ENCODE data around the gene TMEM115.

DNA sequence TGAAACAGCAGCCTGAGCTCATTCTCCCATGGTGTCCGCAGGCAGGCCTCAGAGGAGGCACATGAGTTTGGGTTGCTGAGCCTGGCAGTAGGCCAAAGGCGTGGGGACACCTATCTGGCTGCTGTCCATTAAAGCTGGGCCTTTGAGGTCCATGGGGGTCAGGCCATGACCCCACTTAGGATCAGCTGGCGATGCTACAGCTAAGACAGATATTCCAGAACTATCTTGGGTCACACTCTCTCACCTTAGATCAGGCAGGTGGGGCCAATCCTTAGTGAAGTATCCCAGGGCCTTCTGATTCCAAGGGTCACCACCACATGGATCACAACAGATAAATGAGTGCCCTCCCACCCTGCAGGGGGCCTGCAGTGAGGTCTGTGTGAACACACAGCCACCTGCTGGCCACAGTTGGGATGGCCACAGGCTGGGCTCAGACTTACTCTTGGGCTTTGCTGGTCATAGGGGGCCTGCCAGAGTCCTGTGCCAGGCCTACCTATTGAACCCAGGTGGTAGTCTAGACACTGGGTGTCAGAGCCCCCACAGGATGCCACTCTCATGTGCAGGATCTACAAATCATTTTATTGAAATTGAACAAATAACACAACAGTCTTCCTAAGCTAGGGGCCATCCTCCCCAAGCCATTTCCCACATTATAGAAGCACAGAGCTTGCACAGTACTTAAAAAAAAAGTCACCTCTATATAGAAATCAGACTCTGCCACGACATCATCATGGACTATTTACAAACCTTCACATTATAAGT is 34.8 kb downstream of the TMEM115 start:
- TF ChIP-seq SIN3A (IDR thresholded peaks at IDR 0.05; ENCODE audit: borderline replicate concordance, low read depth, low read length): no peak
- TF ChIP-seq, protein P1, sequence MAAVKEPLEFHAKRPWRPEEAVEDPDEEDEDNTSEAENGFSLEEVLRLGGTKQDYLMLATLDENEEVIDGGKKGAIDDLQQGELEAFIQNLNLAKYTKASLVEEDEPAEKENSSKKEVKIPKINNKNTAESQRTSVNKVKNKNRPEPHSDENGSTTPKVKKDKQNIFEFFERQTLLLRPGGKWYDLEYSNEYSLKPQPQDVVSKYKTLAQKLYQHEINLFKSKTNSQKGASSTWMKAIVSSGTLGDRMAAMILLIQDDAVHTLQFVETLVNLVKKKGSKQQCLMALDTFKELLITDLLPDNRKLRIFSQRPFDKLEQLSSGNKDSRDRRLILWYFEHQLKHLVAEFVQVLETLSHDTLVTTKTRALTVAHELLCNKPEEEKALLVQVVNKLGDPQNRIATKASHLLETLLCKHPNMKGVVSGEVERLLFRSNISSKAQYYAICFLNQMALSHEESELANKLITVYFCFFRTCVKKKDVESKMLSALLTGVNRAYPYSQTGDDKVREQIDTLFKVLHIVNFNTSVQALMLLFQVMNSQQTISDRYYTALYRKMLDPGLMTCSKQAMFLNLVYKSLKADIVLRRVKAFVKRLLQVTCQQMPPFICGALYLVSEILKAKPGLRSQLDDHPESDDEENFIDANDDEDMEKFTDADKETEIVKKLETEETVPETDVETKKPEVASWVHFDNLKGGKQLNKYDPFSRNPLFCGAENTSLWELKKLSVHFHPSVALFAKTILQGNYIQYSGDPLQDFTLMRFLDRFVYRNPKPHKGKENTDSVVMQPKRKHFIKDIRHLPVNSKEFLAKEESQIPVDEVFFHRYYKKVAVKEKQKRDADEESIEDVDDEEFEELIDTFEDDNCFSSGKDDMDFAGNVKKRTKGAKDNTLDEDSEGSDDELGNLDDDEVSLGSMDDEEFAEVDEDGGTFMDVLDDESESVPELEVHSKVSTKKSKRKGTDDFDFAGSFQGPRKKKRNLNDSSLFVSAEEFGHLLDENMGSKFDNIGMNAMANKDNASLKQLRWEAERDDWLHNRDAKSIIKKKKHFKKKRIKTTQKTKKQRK (IDR thresholded peaks at IDR 0.05; ENCODE audit: low read length): no peak
- TF ChIP-seq, protein P2, sequence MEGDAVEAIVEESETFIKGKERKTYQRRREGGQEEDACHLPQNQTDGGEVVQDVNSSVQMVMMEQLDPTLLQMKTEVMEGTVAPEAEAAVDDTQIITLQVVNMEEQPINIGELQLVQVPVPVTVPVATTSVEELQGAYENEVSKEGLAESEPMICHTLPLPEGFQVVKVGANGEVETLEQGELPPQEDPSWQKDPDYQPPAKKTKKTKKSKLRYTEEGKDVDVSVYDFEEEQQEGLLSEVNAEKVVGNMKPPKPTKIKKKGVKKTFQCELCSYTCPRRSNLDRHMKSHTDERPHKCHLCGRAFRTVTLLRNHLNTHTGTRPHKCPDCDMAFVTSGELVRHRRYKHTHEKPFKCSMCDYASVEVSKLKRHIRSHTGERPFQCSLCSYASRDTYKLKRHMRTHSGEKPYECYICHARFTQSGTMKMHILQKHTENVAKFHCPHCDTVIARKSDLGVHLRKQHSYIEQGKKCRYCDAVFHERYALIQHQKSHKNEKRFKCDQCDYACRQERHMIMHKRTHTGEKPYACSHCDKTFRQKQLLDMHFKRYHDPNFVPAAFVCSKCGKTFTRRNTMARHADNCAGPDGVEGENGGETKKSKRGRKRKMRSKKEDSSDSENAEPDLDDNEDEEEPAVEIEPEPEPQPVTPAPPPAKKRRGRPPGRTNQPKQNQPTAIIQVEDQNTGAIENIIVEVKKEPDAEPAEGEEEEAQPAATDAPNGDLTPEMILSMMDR (CRISPR knock-in tag; IDR thresholded peaks at IDR 0.05): peak; percentile 99
- TF ChIP-seq, protein P3, sequence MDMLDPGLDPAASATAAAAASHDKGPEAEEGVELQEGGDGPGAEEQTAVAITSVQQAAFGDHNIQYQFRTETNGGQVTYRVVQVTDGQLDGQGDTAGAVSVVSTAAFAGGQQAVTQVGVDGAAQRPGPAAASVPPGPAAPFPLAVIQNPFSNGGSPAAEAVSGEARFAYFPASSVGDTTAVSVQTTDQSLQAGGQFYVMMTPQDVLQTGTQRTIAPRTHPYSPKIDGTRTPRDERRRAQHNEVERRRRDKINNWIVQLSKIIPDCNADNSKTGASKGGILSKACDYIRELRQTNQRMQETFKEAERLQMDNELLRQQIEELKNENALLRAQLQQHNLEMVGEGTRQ (IDR thresholded peaks at IDR 0.05; ENCODE audit: low read depth, low read length): no peak
- TF ChIP-seq, protein P3 (CRISPR knock-in tag; IDR thresholded peaks at IDR 0.05; ENCODE audit: borderline replicate concordance): no peak
- no peak for TF ChIP-seq DNMT1 (CRISPR knock-in tag; IDR thresholded peaks at IDR 0.05)
- no peak for TF ChIP-seq FOSL2 (CRISPR knock-in tag; IDR thresholded peaks at IDR 0.05)
- TF ChIP-seq, protein P4, sequence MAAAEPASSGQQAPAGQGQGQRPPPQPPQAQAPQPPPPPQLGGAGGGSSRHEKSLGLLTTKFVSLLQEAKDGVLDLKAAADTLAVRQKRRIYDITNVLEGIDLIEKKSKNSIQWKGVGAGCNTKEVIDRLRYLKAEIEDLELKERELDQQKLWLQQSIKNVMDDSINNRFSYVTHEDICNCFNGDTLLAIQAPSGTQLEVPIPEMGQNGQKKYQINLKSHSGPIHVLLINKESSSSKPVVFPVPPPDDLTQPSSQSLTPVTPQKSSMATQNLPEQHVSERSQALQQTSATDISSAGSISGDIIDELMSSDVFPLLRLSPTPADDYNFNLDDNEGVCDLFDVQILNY (CRISPR knock-in tag; conservative IDR thresholded peaks at IDR 0.05): no peak

Data from HepG2 (cell line).